Measurements from ENCODE around the gene KLK15.
"Not testable (repeated sequence)": the region's sequence is repeated elsewhere in the genome, so short reads cannot be mapped to it uniquely, and the experiment has no call there.

The KLK15 gene

DNA sequence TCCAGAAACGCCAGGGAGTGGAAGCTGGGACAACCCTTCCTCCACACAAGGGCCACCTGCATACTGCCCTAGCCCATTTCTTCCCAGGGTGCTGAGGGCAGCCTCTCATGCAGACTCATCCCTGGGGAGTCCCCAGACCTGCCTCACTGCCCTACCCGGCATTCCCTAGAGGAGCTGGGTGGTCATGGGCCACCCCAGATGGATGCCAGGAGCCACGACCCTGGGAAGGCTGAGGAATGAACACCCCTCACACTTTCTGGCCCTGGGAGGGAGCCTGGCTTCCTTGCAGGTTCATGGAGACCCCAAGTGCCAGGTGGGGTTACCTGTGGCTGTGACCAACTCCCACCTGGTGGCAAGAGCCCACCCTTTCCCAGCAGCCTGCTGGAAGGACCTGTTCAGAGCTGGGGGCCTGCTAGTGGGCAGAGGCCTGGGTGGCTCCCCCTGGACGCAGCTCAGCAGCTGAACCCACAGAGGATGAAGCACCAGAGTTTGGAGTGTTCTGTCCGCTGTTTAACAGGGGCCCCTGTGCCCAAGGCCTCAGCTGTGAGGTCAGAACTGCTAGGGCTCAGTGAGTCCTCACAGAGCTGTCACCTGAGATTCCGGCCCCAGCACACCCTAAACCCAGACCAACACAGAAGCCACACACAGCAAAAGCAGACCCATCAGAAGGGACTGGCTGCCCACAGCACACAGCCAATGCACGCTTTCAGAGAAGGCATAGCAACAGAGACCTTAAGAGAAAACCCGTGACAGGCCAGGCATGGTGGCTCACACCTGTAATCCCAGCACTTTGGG lies 36.5 kb downstream of the KLK15 start:
- FAIRE-seq (no peak), DNase-seq (ENCODE audit: low spot score) (no peak)

DNA sequence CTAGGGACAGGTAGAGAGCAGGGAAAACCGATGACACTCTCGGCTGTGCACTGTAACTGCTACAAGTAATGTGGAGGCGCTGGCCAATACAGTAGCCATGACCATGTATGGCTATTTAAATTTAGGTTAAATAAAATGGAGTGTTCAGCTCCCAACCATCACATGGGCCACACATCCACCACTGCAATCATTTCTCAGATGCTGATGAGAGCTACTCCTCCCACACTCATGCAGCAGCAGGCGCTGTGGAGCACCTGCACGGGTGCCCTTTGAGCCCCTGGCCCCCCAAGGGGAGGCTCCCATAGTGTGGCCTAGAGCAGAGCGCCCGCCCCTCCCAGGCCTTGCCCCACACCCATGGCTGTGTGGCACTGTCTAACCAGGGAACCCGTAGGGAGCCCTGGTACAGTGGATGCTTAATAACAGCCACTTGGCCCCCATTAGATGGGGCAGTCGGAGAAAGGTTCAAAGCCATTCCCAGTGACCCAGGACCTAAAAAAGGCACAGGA lies 37.2 kb downstream of the KLK15 start:
- DNase-seq (ENCODE audit: low spot score) (no peak), FAIRE-seq (no peak)

DNA sequence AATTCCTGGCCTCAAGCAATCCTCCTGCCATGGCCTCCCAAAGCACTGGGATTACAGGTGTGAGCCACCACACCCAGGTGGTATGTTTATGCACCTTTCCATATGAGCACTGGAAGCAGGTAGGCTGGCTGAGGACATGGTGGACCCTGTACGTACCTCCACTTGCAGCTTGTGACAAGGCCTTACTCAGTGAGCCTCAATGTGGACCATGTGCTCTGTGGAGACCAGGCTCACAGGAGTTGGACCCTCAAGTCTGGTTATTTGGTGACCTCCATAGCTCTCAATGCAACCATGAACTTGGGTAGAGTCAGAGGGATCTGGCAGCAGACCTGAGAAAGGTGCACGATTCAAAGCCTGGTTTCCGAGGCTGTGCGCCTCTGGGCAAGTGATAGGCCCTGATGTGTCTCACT lies 37.7 kb downstream of the KLK15 start:
- FAIRE-seq, result no peak
- DNase-seq (ENCODE audit: low spot score), result no peak

DNA sequence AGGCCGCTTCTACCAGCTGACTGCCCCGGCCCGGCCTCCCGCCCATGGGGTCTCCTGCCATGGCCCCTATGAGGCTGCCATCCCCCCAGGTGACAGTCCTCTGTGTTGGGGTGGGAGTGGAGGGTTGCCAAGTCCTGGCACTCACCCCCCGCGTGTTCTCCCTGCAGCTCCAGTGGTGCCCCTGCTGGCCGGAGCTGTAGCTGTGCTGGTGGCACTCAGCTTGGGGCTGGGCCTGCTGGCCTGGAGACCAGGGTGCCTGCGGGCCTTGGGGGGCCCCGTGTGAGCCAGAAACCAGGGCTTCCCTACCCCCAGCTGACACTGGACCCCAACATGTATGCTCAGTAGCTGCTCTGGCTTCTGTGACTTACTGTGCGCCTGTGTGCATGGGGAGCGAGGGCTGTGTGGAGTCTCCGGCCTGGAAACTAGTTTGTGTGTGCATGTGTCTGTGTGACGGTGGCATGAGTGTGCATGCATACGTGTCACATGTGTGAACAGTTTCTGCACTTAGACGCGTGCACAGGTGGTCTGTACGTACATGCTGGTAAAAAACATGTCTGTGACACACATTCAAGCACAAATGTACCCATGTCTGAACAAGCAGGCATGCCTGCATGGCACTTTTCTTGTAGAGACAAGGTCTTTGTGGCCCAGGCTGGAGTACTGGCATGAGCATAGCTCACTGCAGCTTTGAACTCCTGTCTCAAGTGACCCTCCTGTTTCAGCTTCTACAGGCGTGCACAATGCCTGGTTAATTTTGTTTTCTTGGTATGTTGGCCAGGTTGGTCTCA lies 38.3 kb downstream of the KLK15 start:
- no peak for FAIRE-seq
- DNase-seq (ENCODE audit: low spot score), result no peak

DNA sequence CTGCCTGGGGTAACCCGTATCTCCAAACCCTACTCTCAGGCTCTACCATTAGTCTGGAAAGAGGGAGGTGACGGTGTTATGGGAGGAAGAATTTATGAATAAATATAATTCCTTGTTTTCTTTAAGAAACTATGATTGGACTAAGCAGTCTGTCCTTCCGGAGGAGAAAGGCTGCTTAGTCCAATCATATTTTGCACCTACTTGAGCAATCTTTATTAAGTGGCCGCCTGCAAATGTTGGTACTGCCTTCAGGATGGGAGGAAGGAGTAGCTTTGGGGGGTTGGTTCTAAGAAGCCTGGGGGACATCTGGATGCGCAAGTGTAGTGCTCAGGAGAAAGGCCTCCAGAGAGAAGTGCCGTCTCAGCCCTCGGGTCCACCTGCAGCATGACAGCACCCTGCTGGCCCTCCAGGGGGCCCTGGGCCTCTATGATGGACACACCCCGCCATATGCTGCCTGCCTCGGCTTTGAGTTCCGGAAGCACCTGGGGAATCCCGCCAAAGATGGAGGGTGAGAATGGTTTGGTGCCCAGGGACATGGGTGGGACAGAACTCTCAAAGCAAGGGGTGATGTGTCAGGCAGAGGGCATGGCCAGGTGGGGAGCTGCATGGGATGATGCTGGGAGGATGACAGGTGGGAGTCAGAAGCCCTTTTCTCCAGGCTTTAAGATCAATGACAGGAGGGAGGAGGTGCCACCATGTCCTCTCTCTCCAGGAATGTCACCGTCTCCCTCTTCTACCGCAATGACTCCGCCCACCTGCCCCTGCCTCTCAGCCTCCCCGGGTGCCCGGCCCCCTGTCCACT lies 39.1 kb downstream of the KLK15 start:
- DNase-seq (ENCODE audit: low spot score) (peak; percentile 39), FAIRE-seq (no peak)

DNA sequence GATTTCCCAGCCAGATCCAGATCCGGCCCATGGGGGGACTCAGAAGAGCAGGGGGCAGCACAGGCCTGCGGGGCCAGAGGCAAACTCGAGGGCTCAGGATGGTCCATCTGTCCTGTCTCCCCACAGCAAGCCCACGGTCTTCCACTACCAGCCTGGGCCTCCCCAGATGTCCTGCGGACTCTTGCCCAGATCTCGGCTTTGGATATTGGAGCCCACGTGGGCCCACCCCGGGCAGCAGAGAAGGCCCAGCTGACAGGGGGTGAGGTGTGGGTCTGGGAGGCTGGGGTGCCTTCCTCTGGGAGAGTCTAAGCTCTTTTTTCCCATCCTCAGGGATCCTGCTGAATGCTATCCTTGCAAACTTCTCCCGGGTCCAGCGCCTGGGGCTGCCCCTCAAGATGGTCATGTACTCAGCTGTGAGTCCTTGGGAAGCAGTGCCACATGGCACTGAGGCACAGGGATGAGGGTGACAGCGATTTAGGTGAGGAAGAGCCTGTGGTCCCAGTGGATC lies 39.8 kb downstream of the KLK15 start:
- DNase-seq (ENCODE audit: low spot score), result no peak
- no peak for FAIRE-seq

DNA sequence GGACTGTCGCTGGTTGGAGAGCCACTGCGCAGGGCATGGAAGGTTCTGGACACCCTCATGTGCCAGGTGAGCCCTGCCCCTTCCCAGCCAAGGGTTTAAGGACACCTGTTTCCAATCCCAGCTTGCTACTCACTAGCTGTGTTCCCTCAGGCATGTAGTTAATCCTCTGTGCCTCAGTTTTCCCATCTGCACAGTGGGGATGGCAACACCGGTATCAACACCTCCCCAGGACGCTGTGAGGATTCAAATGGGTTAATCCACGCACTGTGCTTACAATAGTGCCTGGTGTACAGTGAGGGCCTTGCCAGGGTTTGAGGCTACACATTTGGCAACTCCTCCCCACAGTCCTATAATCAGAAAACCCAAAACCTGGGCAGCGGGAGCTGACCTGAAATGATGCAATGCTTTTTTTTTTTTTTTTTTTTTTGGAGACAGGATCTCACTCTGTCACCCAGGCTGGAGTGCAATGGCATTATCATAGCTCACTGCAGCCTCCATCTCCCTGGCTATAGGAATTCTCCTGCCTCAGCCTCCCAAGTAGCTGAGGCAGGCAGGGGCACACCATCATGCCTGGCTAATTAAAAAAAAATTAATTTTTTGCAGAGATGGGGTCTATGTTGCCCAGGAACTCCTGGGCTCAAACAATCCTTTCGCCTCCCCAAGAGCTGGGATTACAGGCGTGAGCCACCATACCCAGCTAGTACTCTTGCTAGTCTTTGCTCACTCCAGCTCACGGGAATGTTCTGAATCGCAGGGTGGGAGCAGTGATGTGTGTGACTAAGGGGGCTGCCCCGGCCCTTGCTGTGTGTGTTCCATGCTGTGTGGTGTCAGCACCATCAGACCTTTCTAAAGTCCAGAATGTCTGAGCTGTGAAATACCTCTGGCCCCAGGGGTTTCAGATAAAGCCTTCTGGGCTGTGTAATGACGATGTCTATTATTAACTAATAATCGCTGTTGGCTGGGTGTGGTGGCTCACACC lies 40.8 kb downstream of the KLK15 start:
- no peak for FAIRE-seq

DNA sequence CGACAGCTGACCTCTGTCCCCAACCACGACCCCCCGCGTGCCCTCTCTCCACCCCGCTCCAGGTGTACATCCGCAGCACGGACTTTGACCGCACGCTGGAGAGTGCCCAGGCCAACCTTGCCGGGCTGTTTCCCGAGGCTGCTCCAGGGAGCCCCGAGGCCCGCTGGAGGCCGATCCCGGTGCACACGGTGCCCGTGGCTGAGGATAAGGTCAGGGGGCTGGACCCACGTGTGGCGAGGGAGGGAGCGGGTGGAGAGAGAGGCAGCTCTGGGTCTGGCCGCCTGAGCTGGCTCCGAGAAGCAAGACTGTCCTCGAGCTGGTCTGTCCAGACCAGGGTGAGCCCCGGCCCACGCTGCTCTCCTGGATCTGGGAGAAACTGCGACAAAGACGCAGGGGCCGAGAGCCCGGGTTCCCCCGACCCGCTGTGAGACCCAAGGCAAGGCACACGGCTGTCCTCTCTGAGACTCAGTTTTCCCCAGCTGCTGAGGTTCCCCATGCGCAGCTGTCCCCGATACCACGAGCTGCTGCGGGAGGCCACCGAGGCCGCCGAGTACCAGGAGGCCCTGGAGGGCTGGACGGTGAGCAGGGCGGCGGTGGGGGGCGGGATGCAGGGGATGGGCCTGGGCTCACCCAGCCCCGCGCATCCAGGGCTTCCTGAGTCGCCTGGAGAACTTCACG lies 41.6 kb downstream of the KLK15 start:
- DNase-seq (ENCODE audit: low spot score) (no peak), FAIRE-seq (no peak)

More for the DNA sequence above, 40.8 kb downstream of the KLK15 start:
- no peak for DNase-seq (ENCODE audit: low spot score)

DNA sequence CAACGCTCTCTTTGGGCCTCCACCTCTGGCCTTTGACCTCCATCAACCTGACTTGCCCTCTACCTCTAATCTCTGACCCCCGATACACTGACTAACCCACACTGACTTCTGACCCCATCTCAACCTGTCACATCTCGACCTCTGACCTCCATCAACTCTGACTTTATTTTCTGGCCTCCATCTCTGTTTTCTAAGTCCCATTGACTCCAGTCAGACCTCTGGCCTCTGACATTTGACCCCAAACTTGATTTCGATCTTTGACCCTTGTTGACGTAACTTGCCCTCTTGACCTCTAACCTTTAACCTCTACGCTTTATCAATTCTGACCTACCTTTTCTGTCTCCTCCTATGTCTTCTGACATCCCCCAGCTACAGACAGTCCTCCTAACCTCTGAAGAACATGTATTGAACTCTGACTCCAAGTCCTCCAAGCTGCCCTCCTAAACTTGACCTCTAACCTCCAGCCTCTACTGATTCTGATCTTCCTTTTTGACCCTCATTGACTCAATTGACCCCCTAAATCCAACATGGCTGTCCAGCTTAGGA lies 42.4 kb downstream of the KLK15 start:
- DNase-seq (ENCODE audit: low spot score) (no peak), FAIRE-seq (no peak)

DNA sequence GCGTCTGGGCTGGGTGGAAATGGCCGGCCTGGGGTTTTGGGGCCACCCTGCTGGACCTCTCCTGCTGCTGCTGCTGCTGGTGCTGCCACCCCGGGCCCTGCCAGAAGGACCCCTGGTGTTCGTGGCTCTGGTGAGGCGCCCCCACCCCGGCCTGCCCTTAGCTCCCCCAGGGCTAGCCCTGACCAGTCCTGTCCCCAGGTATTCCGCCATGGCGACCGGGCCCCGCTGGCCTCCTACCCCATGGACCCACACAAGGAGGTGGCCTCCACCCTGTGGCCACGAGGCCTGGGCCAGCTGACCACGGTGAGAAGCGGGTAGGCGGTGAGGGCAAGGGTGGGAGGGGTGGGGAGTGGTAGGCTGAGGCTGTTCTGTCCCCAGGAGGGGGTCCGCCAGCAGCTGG lies 43.0 kb downstream of the KLK15 start, which contains the start of gene ACP4:
ACP4 (plus strand) TSS at position 20 of the 400 bp plus-strand sequence; CDS start at position 20, 0 bp downstream.
- DNase-seq (ENCODE audit: low spot score) (no peak), FAIRE-seq (no peak)

DNA sequence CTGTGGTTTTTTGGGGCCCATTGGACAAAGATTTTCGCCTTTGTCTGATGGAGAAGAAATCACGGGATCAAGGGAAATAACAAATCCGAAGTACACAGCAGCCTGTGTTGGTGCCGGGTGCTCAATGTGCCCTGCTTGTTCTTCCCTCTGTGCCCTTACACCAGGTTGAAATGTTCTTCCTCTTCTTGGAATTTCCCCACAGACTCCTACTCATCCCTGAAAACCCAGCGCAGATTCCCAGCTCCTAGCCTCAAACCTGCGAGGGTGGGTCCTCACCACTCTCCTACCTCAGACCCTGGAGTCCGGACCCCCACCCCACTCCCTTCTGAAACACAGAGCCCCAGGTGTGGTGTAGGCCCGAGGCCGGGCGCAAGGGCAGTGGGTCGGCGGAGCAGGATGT lies 48.0 kb downstream of the KLK15 start:
- FAIRE-seq, result no peak

DNA sequence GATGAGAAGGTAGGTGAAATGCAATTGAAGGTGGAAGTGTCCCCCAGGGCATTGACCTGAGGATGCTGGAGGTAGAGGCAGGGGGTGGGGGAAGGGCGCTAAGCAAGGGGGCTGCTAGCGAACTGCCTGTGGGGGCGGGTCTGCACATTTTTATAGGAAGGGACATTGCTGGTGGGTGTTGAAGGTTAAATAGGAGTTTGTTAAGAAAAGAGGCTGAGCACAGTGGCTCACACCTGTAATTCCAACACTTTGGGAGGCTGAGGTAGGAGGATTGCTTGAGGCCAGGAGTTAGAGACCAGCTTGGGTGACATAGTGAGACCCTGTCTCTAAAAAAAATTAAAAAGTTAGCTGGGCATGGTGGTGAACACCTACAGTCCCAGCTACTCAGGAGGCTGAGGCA lies 48.7 kb downstream of the KLK15 start:
- DNase-seq (ENCODE audit: low spot score), result no peak
- no peak for FAIRE-seq

More for the DNA sequence above, 48.0 kb downstream of the KLK15 start:
- DNase-seq (ENCODE audit: low spot score), result no peak

DNA sequence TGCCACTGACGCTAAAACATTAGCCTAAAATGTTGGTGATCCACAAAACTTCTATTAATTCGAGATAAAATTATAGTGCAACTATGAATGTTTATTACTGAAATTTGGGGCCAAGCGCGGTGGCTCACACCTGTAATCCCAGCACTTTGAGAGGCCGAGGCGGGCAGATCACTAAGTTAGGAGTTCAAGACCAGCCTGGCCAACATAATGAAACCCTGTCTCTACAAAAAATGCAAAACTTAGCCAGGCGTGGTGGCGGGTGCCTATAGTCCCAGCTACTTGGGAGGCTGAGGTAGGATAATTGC lies 49.6 kb downstream of the KLK15 start:
- DNase-seq (ENCODE audit: low spot score); FAIRE-seq: not testable (repeated sequence)

DNA sequence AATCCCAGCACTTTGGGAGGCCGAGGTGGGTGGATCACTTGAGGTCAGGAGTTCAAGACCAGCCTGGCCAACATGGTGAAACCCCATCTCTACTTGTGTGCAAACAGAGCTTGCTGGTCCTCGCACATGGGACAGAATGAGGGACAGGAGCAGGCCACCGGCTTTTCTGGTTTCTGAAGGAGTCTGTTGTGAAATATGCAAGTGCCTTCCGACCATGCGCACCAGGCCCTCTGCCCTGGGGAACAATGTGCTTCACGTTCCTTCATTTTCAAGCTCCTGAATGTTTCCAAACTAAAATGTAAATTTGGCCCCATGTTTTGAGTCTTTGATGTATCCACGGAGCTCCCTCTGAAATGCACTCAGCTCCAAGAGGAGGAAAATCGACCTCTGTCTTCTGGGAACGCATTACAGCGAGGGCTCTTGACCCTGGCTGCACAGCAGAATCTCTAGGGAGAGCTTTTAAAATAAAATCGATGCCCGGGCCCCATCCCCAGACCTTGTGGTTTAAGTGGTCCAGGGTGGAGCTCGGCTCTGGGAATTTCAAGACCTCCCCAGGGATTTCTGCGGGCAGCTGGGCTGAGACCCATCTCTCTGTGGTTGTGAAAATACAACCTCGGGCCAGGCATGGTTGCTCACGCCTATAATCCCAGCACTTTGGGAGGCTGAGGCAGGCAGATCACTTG lies 52.5 kb downstream of the KLK15 start:
- FAIRE-seq (no peak), DNase-seq (ENCODE audit: low spot score) (no peak)

DNA sequence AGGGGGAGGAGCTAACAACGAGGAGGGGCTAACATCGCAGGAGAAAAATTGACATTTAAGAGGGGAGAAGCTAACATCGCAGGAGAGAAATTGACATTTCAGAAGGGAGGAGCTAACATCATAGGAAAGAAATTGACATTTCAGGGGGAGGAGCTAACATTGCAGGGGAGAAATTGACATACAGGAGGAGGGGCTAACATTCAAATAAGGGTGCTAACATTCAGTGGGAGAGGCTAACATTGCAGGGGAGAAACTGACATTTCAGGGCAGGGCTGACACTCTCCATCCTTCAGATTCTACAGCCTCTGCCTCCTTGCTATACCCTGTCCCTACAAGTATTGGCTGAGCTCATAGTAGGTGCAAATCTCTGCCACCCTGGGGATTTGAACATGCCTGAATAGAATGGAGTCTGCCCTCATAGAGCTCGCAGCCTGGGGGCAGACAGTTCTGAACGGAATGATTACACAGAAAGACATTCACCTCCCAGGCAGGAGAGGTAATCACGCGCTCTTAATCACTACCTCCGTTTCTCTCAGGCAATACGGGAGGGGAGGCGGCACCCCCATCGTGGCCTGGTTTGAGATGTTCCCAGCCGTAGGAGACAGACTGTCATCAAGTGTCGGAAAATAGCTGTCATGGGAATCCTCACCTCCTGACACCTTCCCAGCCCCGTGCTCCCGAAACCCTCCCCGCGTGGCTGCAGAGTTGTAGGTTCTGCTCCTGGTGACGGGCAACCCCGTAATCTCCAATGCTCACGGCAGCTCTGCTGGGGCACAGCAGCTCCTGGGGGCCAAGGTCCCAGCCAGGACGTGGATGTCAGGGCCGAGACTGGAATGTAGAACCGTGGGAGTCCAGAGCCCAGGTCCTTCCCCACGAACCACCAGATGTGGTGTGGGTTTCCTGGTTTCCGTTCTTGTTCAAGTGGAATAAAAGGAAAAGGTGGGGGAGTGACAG lies 53.6 kb downstream of the KLK15 start:
- DNase-seq (ENCODE audit: low spot score), result no peak
- no peak for FAIRE-seq

DNA sequence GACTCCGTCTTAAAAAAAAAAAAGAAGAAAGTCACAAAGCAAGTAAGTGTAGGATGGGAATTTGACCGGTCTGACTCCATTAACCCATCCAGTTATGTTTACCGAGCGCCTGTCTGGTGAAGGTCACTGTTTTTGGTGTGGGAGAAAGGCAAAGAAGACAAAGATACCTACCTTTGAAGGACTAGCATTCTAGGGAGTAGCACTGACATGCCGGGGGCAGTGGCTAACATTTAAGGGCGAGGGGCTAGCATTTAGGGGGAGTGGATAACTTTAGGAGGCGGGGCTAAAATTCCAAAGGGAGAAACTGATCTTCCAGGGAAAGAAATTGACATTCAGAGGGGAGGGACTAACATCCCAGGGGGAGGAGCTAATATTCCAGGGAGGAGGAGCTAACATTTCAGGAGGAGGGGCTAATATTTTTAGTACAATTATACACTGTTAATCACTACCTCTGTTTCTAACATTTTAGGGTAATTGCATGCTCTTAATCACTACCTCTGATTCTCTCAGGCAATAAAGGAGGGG lies 54.4 kb downstream of the KLK15 start:
- DNase-seq (ENCODE audit: low spot score), result no peak
- no peak for FAIRE-seq

DNA sequence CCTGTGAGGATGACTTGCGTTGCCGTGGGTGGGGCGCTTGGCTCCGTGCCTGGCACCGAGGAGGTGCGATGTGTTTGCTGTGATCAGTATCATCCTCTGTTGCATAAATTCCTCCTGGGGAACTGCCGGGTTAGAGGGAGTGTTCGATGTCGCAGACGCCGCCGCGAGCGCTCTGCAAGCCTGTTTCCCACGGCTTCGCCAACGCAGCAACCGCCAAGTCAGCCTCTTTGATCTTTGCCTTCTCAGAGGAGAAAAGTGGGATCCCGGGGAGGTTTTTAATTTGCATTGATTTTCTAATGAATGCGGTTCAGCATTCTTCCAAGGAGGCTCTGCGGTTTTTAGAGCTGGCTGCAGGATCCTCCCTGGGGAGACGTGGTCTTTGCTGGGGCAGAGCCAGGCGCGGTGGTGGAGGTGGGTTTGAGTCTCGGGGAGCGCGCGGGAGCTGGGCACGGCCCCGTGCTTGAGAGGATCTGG lies 55.5 kb downstream of the KLK15 start:
- no peak for FAIRE-seq
- no peak for DNase-seq (ENCODE audit: low spot score)

All from RCC 7860 (cell line).